HS-27A (cell line): ENCODE data around the gene SLCO1B1.

Source experiments
- DNase-seq: peaks from one replicate; pipeline ENCODE4 v3.0.0-alpha.2; 2012; ENCODE audit warnings: low read depth, missing footprints

The SLCO1B1 gene

DNA sequence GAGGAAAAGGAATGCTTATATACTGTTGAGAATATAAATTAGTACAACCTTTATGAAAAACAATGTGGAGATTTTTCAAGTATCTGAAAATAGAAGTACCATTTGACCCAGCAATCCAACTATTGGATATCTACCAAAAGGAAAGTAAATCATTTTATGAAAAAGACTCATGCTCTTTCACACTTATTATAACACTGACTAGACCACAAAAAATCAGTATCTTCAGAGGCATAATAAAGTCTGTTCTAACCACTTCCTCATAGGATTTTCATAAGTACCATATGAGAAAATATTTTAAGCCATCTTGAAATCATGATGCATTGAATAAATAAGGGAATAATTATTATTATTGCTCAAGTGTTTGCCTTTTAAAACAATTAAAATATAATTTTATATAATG lies 90.8 kb downstream of the SLCO1B1 start:
- no peak for DNase-seq

DNA sequence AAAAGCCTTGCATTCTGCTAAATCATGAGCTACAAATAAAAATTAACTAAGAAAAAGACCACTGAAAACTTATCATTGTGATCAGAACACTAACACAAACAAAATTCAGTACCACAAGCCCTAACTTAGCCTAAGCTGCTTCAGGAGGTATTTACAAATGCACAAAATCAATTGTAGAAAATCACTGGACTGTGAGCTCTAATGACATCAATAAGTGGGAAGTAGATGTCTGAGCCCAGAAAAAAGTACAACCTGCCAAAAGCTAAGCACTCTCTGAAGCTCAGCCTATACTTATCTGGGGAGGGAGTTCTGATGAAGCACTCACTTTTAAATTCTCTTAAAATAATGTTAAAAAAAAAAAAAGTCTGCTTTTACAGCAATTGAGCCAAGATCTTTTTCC lies 92.9 kb downstream of the SLCO1B1 start:
- no peak for DNase-seq

DNA sequence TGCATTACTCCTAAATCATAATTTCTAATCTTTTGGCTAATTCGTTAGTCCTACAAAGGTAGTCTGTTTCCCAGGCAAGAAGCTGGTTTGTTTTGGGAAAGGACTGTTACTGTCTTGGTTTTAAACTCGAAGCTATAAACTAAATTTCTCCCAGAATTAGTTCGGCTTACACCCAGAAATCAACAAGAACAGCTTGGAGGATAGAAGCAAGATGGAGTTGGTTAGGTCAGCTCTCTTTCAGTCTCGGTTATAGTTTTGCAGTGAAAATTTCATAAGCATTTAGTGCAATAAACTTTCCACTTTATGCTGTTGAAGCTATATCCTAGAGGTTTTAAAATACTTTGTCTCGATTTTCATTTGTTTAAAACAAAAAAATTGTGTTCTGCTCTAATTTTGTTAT lies 103.4 kb downstream of the SLCO1B1 start:
- DNase-seq, result no peak

DNA sequence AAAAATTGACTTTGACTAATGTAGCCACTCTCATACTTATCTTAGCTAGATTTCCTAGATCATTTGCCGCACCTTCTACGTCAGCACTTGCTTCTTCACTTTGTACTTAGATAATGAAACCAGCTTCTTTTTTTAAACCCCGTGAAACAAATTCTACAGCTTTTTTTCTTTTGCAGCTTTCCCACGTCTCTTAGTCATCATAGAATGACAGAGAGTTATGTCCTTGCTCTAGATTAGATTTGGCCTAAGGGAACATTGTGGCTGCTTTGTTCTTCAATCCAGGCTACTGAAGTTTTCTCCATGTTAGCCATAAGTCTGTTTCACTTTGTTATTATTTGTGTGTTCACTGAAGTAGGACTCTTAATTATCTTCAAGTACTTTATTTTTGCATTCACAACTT lies 108.9 kb downstream of the SLCO1B1 start:
- DNase-seq, result no peak

DNA sequence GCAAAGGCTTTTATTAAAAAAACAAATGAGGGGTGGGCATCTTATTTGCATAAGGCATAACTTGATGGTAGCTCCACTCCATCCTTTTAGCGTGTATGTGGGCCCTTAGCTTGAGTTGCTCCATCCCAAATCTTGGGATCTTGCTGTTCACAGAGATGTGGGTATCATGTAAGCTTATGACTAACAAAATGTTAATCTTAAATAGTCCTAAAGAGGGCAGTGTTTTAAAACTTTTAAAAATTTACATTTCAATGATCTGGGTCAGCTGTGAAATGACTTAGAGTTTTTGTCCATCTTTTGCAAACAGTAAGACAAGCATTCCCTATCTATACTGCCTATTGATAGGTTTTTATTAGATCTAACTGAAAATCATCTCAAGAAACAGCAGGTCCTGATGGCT lies 117.7 kb downstream of the SLCO1B1 start:
- no peak for DNase-seq

DNA sequence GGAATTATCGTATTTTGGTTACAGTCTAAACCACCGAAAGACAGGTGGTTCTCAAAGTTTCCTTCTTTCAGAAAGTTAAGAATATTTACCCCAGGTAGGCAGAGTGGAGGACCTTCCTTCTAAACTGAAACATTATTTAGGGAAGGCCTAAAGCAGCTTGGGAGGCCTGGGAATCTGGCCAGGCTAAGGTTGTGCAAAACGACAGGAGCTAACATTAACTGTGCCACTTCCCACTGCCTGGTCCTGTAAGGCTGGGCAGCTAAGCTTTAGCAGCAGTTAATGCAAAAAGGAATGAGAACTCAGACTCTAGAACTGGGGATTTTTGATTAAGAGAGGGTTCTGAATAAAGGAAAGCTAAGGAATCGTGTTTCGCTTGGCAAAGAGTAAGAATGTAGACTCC lies 121.1 kb downstream of the SLCO1B1 start:
- no peak for DNase-seq

DNA sequence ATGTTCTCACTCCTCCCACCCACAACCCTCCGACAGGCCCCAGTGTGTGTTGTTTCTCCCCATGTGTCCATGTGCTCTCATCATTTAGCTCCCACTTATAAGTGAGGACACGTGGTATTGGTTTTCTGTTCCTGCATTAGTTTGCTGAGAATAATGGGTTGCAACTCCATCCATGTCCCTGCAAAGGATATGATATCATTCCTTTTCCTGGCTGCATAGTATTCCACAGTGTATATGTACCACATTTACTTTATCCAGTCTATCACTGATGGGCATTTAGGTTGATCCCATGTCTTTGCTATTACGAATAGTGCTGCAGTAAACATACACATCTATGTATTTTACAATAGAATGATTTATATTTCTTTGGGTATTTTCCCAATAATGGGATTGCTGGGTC lies 126.2 kb downstream of the SLCO1B1 start:
- no peak for DNase-seq

DNA sequence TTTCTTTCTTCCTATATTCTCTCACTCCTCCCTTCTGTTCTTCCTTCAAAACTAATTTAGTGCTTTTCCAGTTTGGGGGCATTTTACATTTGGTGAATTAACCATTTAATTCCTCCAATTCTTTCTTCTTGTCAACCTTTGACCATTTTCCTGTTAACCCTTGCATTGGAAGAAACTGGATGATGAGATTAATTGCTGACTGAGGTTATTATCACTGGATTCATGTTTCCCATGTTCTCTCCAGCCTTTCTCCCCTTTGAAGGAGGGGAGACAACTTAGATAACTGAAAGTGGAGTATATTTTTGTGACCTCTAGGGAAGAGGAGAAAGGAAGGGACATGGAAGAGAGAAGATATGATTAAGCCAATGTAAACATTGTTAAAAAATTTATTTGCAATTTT lies 133.2 kb downstream of the SLCO1B1 start:
- no peak for DNase-seq

DNA sequence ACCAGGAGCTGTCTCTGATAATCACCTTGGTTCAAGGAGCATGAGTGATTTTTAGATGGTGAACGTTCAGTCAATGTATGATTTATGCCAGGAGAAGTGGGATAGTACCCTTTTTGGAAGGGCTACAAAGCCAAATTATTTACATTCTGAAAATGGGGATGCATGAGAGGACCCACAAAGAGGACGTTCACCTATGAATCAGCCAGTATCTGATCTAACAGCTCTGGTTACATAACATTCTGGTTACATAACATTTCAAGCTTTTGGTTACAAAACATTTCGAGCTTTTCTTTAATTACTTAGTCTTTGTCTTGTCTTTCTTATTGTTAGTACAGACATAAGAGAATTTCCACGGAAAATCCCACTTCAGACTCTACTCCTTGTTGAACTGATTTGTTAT lies 134.9 kb downstream of the SLCO1B1 start:
- no peak for DNase-seq

DNA sequence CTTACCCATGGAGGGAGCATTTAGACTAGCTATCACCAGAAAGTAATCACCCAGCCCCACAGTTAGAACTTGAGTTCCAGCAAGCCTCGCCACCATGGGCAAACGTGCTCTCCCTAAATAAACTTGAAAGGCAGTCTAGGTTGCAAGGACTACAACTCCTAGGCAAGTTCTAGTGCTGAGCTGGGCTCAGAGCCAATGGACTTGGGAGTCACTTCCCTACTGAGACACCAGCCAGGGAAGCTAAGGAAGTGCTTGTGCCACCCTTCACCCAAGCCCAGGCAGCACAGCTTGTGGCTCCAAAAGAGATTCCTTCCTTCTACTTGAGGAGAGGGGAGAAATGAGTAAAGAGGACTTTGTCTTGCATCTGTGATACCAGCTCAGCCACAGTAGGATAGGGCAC lies 145.8 kb downstream of the SLCO1B1 start:
- peak; percentile 39 for DNase-seq
